ENCODE data around the gene TERT.

TERT gene

GRCh38 chr5:1206521-1207412, 88.1 kb downstream of the TERT start:
- no peak for DNase-seq (ENCODE audit: low spot score)

DNA sequence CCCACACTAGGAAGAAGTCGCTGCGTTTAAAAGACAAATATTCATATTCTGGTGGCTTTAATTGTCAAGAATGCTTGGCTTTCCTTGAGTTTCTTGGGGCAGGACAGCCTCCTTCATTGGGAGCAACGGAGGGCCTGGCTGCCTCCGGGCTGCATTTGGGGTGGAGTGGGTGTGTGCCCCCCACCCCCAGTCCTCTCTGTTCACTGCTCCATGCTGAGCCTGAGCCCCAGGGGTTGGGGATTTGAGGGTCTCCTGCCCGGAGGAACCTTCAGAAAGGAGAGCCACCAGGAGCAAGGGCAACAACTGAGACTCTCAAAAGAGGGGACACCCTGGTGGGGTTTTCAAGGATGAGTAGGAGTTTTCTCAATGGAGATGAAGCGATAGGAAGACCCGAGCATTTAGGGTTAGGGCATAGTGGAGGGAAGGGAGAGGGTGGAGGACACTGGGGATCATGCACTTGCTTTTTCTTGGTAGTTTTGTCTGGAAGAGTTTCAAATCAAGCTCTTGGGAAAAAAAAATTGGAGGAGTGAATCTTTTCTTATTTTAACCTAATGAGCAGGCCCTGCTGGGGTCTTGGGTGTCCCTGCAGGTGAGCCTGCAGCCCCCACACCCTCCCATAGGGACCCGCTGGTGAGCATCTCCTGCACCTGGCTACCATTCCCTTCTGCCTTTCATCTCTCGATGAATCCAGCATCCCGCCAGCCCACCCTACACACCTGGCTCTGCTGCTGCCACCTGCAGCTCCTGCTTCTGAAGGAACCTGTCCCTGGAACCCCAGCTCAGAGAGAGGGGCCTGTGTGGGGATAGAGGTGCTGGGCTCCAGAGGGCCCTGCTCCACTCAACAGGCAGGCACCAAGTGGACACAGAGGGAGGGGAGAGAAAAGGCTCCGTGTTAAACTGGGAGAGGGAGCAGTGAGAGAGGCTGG, 89.3 kb downstream of the TERT start:
- DNase-seq (ENCODE audit: low spot score), result no peak

DNA sequence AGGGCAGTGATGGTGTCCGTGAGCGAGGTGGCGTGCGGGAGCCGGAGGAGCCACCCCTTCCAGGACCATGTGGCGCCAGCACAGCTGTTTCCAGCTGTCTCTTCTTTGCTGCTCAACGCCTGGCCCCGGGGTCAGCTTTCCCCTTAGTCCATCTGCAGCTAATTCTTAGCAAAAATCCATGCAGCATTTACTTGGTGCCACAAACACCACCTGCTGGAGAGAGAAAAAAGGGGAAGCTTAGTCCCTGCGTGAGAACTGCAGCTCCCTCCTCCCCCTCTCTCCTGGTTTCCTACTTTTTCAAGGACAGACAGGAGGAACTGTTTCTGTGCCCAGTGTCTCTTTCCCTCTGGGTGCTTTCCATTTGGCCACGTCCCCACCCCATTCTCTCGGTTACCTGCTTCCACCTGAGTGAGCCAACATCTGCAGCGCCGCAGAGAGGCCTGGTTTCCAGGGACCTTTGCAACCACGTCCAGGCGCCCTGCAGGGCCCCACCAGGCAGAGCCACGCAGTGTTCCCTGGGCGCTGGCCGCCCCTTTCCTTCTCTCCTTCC, 90.1 kb downstream of the TERT start:
- DNase-seq (ENCODE audit: low spot score), result no peak

GRCh38 chr5:1203968-1204692, 90.7 kb downstream of the TERT start:
- DNase-seq (ENCODE audit: low spot score), result no peak

DNA sequence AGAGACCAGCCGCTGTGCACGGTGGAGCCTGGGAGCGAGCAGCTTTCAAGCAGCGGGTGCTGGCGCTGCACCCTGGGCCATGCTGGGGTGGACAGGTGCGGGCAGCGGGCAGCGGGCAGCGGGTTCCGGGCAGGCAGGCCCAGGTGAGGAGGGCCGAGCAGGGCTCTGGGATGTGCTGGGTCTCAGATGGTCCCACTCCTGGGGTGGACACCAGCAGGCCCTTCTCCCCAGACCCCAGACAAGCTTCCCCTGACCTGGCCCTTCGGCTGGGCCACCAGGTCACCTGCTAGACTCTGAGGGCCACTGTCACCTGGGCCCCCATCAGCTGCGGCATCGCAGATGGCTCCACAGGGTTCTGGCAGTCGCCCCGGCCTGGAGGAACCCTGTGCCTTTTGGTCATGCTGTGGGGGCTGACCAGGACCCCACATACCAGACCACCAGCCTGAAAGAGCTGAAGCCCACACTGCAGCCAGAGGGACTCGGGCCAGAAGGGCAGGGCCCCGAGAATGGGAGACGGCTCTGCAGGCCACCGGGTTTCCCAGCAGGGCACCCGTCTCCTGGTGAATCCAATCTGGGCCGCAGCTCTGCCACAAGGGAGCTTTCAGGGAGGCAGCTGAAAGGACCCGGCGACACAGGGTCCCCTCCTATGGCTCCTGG, 91.4 kb downstream of the TERT start:
- DNase-seq (ENCODE audit: low spot score), result no peak

Data from hematopoietic multipotent progenitor cell treated with erythropoietin and hydrocortisone succinate and interleukin-3 and kit ligand, for 15 days (in vitro differentiated cells).